Activated B cell treated with CpG ODN at 0.5 μM for 24 hours (primary cell): ENCODE measurements around the gene GNS. TPM values are rescaled to one million over a fixed set of nuclear protein-coding genes. Genes with fewer than 3 reads are reported as not detected.

Source experiments
- ATAC-seq: fragments of 200-7000 bp; cut with Tn5 transposase; one replicate; pipeline ENCODE4 v1.10.0; 2021; ENCODE audit warnings: low read depth, mild to moderate bottlenecking, moderate library complexity
- CTCF ChIA-PET: fragments of 350-600 bp; sonication (Branson Sonifier 250); formaldehyde crosslinking; loops from one replicate; lab custom pipeline; 2021; ENCODE audit warnings: antibody characterized with exemption; lab: Charles Lee
- POLR2A ChIA-PET: fragments of 350-600 bp; sonication (Branson Sonifier 250); formaldehyde crosslinking; loops from one replicate; lab custom pipeline; 2021; ENCODE audit warnings: antibody characterized with exemption; lab: Charles Lee
- DNase-seq: peaks from one replicate; pipeline ENCODE4 v3.0.0; 2022
- H3K27ac Mint-ChIP-seq: one replicate; pipeline ENCODE4 v1.8.0; 2020; ENCODE audit warnings: mixed read lengths
- H3K27me3 Mint-ChIP-seq: one replicate; pipeline ENCODE4 v1.8.0; 2021; ENCODE audit warnings: mixed read lengths
- H3K36me3 Mint-ChIP-seq: one replicate; pipeline ENCODE4 v1.8.0; 2021; ENCODE audit warnings: low read depth, mixed read lengths
- H3K4me1 Mint-ChIP-seq: one replicate; pipeline ENCODE4 v1.8.0; 2021; ENCODE audit warnings: mixed read lengths
- H3K4me3 Mint-ChIP-seq: one replicate; pipeline ENCODE4 v1.8.0; 2020; ENCODE audit warnings: mild to moderate bottlenecking, mixed read lengths
- H3K9me3 Mint-ChIP-seq: one replicate; pipeline ENCODE4 v1.8.0; 2020; ENCODE audit warnings: mixed read lengths
- intact Hi-C: fragments of 100-400 bp; cut with micrococcal nuclease; formaldehyde crosslinking; loops from one replicate; pipeline ENCODE4 v1.15.1; 2024
- total RNA-seq: library from RNA; stranded (reverse); gene quantifications from 2 replicates; pipeline ENCODE4 v1.2.3, GENCODE V29; 2022
- TF ChIP-seq, protein P1 (sequence below): fragments of 200-600 bp; IDR thresholded peaks from one replicate; pipeline ENCODE4 v1.8.0; 2022; ENCODE audit warnings: antibody characterized with exemption, mild to moderate bottlenecking

The GNS gene
- total RNA-seq, 1 donor from 2014 or later: 16.3 TPM

DNA sequence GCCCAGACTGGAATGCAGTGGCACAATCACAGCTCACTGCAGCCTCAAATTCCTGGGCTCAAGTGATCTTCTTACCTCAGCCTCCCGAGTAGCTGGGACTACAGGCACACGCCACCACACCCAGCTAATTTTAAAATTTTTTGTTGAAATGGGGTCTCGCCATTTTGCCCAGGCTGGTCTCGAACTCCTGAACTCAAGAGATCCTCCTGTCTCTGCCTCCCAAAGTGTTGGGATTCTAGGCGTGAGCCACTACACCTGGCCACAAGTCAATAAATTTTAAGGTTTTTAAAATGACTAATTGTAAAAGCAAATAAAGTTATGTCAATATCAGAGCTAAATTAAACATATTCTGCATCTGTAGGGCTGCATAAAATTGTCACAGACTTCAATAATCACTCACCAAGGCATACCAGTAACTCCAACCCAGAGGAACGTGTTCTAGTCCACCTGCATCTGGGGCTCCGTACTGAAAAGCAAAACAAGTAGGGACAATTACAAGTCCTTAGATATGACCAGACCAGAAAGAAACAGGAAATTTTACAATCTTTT lies 13.9 kb downstream of the GNS start:
- Mint-ChIP-seq H3K27ac (no peak overlapping the region), H3K4me1 (no peaks in the 10 kb centered on the region), H3K9me3 (no peaks in the 10 kb centered on the region), H3K27me3 (no peaks in the 10 kb centered on the region), H3K4me3 (no peak overlapping the region), H3K36me3 (peaks cover 74% of the 10 kb centered on the region)
- DNase-seq (no peak), ATAC-seq (no peak)
- intact Hi-C loops: no loop called here
- TF ChIP-seq, protein P1, sequence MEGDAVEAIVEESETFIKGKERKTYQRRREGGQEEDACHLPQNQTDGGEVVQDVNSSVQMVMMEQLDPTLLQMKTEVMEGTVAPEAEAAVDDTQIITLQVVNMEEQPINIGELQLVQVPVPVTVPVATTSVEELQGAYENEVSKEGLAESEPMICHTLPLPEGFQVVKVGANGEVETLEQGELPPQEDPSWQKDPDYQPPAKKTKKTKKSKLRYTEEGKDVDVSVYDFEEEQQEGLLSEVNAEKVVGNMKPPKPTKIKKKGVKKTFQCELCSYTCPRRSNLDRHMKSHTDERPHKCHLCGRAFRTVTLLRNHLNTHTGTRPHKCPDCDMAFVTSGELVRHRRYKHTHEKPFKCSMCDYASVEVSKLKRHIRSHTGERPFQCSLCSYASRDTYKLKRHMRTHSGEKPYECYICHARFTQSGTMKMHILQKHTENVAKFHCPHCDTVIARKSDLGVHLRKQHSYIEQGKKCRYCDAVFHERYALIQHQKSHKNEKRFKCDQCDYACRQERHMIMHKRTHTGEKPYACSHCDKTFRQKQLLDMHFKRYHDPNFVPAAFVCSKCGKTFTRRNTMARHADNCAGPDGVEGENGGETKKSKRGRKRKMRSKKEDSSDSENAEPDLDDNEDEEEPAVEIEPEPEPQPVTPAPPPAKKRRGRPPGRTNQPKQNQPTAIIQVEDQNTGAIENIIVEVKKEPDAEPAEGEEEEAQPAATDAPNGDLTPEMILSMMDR: no peak
- ChIA-PET CTCF (no interaction called here), POLR2A (interaction anchor here (0.6 to 0.7 kb wide), 2 partner anchors 140 to 279 kb away, joined by 5 to 9 read pairs; no protein-coding TSS in a partner anchor)

DNA sequence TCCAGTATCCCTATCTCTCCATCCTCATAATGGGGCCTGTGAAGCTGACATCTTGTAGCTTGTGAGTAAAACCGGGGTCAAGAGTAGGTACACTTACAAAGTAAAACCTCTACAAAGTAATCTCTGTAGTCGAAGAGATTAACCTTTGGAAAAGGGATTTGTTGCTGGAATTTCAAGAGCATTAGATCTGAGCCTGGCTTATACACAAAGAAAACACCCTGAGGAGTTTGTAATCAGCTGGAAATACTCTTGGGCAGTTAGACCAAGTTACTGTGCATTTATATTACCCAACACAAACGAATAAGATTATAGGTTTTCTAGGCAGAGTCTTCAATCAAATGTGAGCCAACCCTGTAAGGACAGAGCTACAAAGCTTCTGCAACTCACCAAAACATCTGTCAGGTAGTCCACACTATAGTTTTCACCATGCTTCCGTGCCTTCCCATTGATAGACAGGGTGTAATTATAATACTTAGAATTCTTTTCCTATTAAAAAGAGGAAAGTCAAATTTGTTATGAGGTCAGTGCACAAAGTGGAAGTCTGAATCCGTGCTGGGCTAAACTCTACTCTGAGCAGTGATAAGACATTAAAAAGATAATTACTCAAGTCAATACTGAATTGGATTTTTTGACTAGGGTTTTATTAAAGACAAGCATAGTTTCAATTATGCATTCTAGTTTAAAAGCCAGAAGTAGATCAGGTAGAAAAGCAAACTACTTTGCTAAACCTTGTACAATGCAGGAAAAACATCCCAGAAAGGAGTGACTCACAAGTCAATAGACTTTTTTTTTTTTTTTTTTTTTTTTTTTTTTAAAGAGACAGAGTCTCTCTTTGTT lies 14.6 kb downstream of the GNS start:
- H3K4me3 Mint-ChIP-seq: no peak overlapping the region
- POLR2A ChIA-PET: interaction anchor here (0.7 kb wide), 1 partner anchor 278 kb away, joined by 9 read pairs; no protein-coding TSS in a partner anchor
- no peak overlapping the region for H3K27ac Mint-ChIP-seq
- H3K36me3 Mint-ChIP-seq: peaks cover 80% of the 10 kb centered on the region
- ATAC-seq (no peak), DNase-seq (no peak)
- TF ChIP-seq, protein P1: no peak
- intact Hi-C loops: no loop called here
- CTCF ChIA-PET: no interaction called here
- no peaks in the 10 kb centered on the region for H3K4me1 Mint-ChIP-seq
- H3K27me3 Mint-ChIP-seq: no peaks in the 10 kb centered on the region
- H3K9me3 Mint-ChIP-seq: no peaks in the 10 kb centered on the region

DNA sequence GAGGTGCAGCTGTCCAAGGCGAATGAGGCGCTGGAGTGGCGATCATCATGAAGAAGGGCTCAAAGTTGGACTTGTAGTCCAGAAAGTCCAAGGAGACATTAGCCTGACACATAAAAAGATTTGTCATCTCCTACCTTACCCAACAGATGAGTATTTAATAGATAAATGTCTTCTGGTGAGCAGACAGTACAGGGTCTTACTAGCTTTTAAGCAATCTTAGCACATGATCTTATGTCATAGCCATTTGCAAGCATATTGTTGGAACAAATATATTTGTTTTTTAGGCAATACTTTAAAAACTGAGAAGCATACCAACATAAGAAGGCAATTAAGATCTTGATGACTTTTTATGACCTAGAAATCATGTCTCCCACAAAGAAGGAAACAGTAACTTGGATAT lies 16.0 kb downstream of the GNS start:
- TF ChIP-seq, protein P1: no peak
- ATAC-seq (no peak), DNase-seq (no peak)
- no peak overlapping the region for H3K27ac Mint-ChIP-seq
- H3K27me3 Mint-ChIP-seq: no peaks in the 10 kb centered on the region
- ChIA-PET POLR2A (no interaction called here), CTCF (no interaction called here)
- H3K4me3 Mint-ChIP-seq: no peak overlapping the region
- no peaks in the 10 kb centered on the region for H3K4me1 Mint-ChIP-seq
- intact Hi-C loops: no loop called here
- H3K9me3 Mint-ChIP-seq: no peaks in the 10 kb centered on the region
- H3K36me3 Mint-ChIP-seq: peaks cover 87% of the 10 kb centered on the region

DNA sequence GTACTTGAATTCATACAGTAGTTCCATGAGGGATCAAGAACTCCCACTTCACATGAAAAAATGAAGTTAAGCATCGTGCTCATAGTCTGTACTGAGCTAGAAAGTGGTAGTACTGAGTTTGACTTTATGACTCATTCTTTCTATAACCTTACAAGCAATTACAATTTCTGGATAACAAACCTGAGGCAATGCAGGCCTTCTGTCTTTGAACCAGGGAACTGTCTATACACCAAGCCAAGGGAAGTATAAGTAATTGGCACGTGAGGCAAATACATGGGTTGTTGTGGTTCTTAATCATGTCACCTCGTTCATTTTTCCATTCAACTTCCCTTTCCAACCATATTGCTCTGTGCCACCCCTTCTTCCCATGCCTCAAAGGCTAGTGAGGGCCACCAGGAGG lies 16.8 kb downstream of the GNS start:
- ChIA-PET CTCF (no interaction called here), POLR2A (no interaction called here)
- TF ChIP-seq, protein P1: no peak
- Mint-ChIP-seq H3K4me1 (no peaks in the 10 kb centered on the region), H3K36me3 (peaks cover 88% of the 10 kb centered on the region), H3K27ac (no peak overlapping the region), H3K27me3 (no peaks in the 10 kb centered on the region), H3K9me3 (no peaks in the 10 kb centered on the region), H3K4me3 (no peak overlapping the region)
- intact Hi-C loops: no loop called here
- no peak for DNase-seq
- ATAC-seq: no peak

DNA sequence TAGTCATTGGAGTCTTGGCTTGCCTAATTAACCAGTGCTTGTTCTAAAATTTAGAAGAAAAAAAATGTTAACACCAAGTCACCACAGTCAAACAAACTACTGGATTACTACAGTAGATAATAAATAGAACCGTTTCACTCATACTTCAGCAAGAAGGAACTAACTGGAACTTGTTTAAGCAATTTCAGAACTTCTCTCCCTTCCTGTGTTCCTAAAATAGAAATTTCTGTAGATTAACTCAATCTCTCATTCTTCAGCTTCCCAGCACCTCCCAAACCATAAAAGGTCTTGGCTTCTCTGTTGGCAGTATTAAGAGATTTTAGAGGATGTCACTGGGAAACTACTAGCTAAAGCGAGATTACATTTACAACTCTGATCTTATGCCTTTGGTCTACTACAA lies 18.6 kb downstream of the GNS start:
- TF ChIP-seq, protein P1: no peak
- Mint-ChIP-seq H3K4me3 (no peak overlapping the region), H3K36me3 (peaks cover 91% of the 10 kb centered on the region), H3K27ac (no peak overlapping the region), H3K9me3 (no peaks in the 10 kb centered on the region), H3K27me3 (no peaks in the 10 kb centered on the region), H3K4me1 (no peaks in the 10 kb centered on the region)
- POLR2A ChIA-PET: no interaction called here
- no peak for ATAC-seq
- no peak for DNase-seq
- intact Hi-C loops: no loop called here
- CTCF ChIA-PET: no interaction called here
